NOMO-1 treated with DMSO at 0.1 percent for 48 hours (cell line): Measurements from ENCODE around the gene PTPRM.
"Not testable (repeated sequence)": the region's sequence is repeated elsewhere in the genome, so short reads cannot be mapped to it uniquely, and the experiment has no call there.

Experiments used
- DNase-seq: peaks from one replicate; lab custom pipeline; 2025; ENCODE audit not compliant: unreplicated experiment; lab: John Stamatoyannopoulos, UW

PTPRM gene

GRCh38 chr18:7927119-7927518 is 360.0 kb downstream of the PTPRM start:
- no peak for DNase-seq

DNA sequence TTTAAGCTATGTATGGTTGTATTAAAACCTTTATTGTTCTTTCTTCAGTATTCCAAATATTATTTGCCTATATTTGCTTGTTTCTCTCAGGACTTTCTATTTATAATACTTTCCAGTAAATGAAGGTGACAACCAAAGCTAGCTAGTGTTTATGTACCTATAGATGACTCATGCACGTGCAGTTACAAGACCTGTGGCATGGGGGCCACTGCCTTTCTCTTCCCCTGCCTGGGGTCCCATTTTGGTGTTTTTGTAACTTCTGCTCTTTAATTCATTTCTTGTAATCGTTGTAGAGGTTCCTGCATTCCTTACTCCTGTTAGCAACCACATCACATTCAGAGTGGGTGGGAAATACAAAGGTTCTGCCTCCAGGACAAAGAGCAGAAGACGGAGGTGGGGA is 364.6 kb downstream of the PTPRM start:
- DNase-seq, result no peak

DNA sequence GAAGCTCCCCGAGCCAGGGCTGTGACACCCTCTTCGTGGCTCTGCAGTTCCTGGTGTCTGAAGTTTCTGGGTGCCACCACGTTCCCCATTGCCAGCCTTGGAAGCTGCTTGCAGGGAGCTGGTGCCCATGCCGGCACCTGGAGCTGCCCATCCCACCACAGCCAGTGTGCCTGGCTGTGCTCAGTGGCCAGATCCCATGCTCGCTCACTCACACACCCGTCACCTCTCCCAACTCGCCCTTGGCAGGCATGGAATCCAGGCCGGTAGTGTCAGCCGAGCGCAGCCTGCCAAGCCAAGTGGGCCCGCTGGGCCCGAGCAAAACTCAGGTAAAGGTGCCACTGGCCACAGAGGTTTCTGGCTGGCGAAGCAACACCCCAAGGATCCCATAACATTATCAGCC is 370.2 kb downstream of the PTPRM start:
- no peak for DNase-seq

DNA sequence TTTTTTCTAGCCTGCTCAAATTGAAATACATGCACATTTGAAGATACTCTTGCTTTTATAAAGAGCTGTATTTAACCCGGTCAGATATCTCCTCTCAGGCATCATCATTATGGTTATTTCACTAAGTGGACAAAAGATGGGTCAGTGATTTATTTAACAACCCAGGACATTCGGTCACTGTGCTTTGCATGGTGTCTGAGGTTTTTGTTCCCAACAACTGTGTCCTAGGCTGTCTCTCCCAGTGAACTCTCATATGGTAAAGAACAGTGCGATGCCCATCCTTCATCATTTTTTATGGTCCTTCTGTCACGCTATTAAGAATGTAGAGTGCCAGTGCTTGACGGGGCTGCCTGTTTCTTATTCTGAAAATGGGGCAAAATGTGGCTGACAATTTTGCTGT is 372.4 kb downstream of the PTPRM start:
- DNase-seq, result no peak

- no peak for DNase-seq
Measured at GRCh38 chr18:7940379-7940778, 373.3 kb downstream of the PTPRM start.

DNA sequence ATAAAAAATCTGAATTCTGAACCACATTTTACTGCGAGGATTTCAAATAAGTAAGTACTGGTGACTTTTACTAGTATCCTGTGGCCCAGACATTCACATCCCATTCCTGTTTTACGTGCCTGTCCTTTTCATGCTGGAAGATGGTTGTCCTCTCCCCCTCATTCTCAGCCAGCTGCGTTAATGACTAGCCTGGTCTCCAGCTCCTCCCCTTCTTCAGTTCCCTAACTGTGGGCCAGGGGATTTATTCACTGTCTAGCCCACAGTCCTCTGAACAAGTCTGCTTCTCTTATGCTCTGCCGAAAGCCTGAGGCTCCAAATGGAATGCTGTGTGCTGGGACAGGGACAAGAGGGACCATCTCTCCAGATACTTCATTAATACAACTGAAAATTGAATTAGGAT is 373.9 kb downstream of the PTPRM start:
- no peak for DNase-seq

DNA sequence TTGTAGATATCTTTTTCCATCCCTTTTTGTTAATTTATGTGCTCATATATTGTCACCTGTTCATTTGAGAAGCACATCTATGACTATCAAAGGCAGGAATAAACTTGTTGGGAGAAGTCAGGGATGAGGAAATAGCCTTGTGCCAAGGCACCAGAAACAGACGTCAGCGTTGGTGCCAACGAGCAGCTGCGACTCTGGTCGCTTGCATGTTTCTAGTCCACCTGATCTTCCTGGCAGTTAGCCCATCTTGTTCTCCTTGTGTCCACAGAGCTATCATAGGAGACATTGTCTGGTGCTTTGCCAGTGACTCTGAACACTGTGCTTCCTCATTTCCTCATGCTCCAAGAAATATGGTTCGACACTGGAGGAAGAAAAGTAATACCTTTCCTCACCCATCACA is 374.4 kb downstream of the PTPRM start:
- no peak for DNase-seq

DNA sequence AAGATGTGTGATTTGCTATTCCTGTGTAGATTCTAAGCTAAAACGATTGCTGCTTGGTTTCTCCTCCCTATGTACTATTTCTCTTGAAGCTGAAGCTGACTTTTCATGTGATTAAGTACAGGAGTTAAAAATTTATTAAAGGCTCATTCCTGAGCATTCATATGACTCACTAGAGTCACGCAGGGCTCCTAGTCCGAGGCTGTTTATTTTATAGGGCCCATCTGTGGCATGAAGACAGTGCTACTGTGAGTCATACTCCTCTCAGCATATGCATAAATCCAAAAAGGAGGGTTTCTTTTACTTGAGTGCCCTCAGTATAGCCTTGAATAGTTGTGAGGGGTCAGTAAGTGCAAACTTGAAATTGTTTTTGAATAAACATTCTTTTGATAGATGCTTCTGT is 378.8 kb downstream of the PTPRM start:
- DNase-seq, result no peak

DNA sequence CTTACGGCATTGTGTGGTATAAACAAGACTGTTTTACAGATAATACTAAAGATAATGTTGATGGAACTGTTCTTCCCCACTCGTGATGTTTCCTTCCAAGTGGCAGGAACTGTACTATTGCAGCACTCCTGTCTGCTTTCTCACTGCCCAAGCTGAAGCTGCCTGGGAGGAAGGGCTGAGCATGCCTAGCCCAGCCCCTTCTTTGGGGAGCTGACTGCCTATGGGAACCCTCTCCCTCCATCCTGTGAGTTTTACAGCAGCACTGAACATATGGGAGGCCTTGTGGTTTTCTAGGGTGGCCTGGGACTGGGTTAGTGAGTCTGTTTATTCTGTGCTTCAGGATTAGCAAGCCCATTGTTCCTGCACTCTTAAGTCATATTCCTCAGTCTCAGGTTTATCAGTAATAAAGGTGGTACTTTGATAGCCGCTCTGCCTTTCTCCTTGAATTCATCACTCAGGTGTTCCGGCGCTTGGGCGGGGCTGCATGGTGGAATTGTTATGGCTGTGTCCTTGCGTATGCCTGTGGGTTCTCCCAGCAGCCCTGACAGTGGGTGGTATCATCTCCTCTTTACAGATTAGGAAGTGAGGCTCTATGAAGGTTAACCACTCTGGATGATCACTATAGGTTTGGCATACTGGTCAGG is 379.7 kb downstream of the PTPRM start:
- DNase-seq, result no peak

- no peak for DNase-seq
Measured at GRCh38 chr18:7950380-7951136, 383.4 kb downstream of the PTPRM start.

GRCh38 chr18:7953095-7953958 is 386.2 kb downstream of the PTPRM start:
- DNase-seq, result no peak

- DNase-seq, result no peak
Measured at GRCh38 chr18:7954238-7954637, 387.1 kb downstream of the PTPRM start.

DNA sequence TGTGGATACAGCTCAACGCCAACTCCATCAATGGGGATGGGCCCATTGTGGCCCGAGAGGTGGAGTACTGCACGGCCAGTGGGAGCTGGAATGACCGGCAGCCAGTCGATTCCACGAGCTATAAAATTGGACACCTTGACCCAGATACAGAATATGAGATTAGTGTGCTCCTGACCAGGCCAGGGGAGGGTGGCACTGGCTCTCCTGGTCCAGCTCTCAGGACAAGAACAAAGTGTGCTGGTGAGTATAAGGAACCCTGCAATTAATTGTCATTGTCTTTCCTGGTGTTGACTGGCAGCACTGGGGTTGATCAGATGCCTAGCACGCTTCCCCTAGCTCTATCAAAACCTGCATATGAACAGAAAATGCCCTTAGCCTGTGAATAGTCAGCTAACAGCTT is 388.1 kb downstream of the PTPRM start:
- no peak for DNase-seq

DNA sequence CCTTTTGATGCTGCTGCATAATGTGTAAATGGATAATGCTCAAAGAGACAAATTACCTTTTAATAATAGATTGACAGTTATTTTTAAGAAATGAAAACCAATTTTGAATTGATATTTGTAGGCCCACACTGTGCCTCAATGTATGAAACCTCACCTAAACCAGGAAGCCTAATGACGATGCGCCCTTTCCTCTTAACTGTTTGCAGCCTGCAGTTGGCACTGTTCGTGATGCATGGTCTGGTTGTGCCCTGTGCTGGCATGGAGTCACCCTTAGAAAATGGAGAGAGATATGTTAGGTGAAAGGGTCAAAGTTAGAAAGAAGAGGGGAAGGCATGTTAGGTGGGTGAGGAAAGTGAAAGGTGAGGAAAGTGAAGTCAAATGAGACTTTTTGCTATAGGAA is 390.2 kb downstream of the PTPRM start:
- DNase-seq, result no peak

DNA sequence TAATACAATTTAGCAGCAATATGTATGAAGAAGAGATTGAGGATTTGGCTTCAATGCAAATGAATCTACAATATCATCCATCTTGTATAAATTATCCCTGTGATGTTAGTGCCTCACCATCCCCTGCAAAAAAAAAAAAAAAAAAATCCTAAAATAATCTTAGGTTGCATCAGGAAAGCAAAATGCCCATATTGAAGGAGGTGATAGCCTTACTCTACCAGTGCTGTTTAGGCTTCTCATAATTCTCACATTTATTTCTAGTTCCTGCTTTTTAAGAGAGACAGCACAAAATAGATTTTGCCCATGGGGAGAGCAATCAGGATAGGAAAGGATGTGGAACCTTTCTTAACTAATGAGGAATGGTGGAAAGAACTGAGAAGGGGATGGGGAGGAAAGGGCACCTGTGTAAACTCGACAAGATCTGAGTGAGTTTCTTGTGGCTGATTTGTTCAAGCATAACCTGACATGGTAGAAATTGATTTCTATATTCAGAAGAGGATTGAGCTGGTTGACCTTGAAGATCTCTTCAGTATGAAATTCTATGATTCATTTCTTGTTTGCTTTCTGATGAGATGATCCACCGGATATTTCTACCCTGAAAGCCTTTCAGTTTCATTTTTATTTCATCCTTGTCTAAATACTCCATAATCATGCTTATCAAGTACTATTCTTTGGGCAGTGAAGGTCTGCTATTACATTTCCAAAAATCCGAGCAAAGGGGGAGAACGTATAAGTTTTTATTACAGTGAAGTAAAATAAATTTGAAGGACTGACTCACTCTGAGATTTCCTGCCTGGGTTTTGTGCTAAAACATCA is 391.2 kb downstream of the PTPRM start:
- no peak for DNase-seq

- no peak for DNase-seq
Measured at GRCh38 chr18:7958897-7959146, 391.7 kb downstream of the PTPRM start.

DNA sequence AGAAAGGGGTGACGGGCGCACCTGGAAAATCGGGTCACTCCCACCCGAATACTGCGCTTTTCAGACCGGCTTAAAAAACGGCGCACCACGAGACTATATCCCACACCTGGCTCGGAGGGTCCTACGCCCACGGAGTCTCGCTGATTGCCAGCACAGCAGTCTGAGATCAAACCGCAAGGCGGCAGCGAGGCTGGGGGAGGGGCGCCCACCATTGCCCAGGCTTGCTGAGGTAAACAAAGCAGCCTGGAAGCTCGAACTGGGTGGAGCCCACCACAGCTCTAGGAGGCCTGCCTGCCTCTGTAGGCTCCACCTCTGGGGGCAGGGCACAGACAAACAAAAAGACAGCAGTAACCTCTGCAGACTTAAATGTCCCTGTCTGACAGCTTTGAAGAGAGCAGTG is 399.6 kb downstream of the PTPRM start:
- DNase-seq, result not testable (repeated sequence)

- DNase-seq, result no peak
Measured at GRCh38 chr18:7974200-7974874, 407.2 kb downstream of the PTPRM start.

DNA sequence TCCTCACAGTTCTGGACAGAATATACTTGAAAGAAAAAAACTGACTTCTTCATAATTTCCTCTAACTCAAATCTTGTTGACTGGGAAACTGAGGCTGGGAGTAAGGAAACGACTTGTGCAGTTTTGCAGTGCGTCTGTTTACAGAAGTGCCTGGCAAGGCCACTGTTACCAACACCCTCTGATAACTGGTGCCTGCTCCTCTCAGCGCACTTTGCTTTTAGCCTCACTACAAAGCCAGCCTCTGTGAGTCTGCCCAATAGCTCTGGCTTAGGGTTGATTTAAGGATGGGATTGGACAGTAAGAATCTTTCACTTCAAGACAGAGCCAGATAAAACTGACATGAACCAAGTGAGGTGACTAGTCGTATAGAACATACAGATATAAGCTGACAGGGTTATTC is 410.8 kb downstream of the PTPRM start:
- DNase-seq, result no peak

DNA sequence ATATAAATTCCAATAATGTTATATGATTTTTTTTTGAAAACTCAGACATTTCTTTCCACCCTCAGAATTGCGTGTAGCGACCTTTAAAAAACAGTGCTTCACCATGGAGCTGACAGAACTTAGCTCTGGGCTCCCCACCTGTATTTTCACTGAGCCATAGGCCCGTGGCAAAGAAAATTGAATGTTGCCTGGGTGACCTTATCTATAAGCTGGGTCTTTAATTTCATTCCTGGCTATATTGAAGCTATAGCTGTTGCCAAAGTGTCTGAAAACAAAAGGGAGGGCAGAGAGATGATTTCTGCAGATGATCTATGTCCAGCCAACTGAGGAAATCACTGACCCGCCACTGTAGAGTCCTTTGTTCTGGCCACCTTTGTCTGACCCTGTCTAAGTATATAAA is 411.7 kb downstream of the PTPRM start:
- DNase-seq, result no peak

GRCh38 chr18:7979714-7980113 is 412.6 kb downstream of the PTPRM start:
- DNase-seq, result no peak
